H7 (cell line): Measurements from ENCODE around the gene ZER1. TPM values are rescaled to one million over a fixed set of nuclear protein-coding genes. Genes with fewer than 3 reads are reported as not detected.

Source experiments
- DNase-seq: peaks from one replicate; pipeline ENCODE4 v3.0.0; 2012
- H3K27me3 ChIP-seq: 2 replicates; pipeline ENCODE4 v1.6.0; 2011; ENCODE audit warnings: mild to moderate bottlenecking, low read length; ENCODE audit not compliant: control insufficient read depth, insufficient read depth
- H3K36me3 ChIP-seq: replicated peaks from 2 replicates; pipeline ENCODE4 v1.5.1; 2011; ENCODE audit warnings: low read length; ENCODE audit not compliant: control insufficient read depth, insufficient read depth
- H3K4me3 ChIP-seq: 2 replicates; pipeline ENCODE4 v1.5.1; 2011; ENCODE audit warnings: low read depth, mild to moderate bottlenecking, control low read depth, low read length, moderate library complexity; ENCODE audit not compliant: insufficient read depth
- total RNA-seq: library from RNA; depleted of rRNA; stranded (reverse); fragments of >200 nt; shearing (Covaris generic); gene quantifications from 2 replicates; pipeline ENCODE4 v1.2.3, GENCODE V29; 2014

Gene ZER1
- total RNA-seq, 1 experiment from 2014 or later: 19.6 TPM

GRCh38 chr9:128773049-128773448, 1.3 kb upstream of the ZER1 start:
- DNase-seq: no peak
- H3K27me3 ChIP-seq: no peaks in the 10 kb centered on the region
- H3K4me3 ChIP-seq: no peak overlapping the region
- no peaks in the 10 kb centered on the region for H3K36me3 ChIP-seq

GRCh38 chr9:128771094-128771721, 519 bp downstream of the ZER1 start:
- no peaks in the 10 kb centered on the region for H3K27me3 ChIP-seq
- DNase-seq: no peak
- H3K36me3 ChIP-seq: no peaks in the 10 kb centered on the region
- peak overlapping the region; percentile 77 for H3K4me3 ChIP-seq

- DNase-seq: no peak
- H3K27me3 ChIP-seq: no peaks in the 10 kb centered on the region
- H3K4me3 ChIP-seq: peak overlapping the region; percentile 77
- H3K36me3 ChIP-seq: no peaks in the 10 kb centered on the region
Measured at GRCh38 chr9:128770286-128771030, 1.3 kb downstream of the ZER1 start.

GRCh38 chr9:128768606-128769005, 3.1 kb downstream of the ZER1 start:
- DNase-seq: no peak
- H3K27me3 ChIP-seq: no peaks in the 10 kb centered on the region
- no peak overlapping the region for H3K4me3 ChIP-seq
- H3K36me3 ChIP-seq: no peaks in the 10 kb centered on the region

GRCh38 chr9:128765499-128765898, 6.2 kb downstream of the ZER1 start:
- DNase-seq: no peak
- Histone ChIP-seq H3K27me3 (no peaks in the 10 kb centered on the region), H3K36me3 (no peaks in the 10 kb centered on the region), H3K4me3 (no peak overlapping the region)

- peak; percentile 67 for DNase-seq
- Histone ChIP-seq H3K36me3 (no peaks in the 10 kb centered on the region), H3K27me3 (no peaks in the 10 kb centered on the region), H3K4me3 (no peak overlapping the region)
Measured at GRCh38 chr9:128764361-128764760, 7.4 kb downstream of the ZER1 start.

- no peaks in the 10 kb centered on the region for H3K36me3 ChIP-seq
- no peak for DNase-seq
- no peaks in the 10 kb centered on the region for H3K27me3 ChIP-seq
- no peak overlapping the region for H3K4me3 ChIP-seq
Measured at GRCh38 chr9:128762671-128763449, 8.9 kb downstream of the ZER1 start.

GRCh38 chr9:128757602-128758001, 14.1 kb downstream of the ZER1 start:
- Histone ChIP-seq H3K4me3 (no peak overlapping the region), H3K36me3 (no peaks in the 10 kb centered on the region), H3K27me3 (no peaks in the 10 kb centered on the region)
- no peak for DNase-seq

GRCh38 chr9:128753627-128754026, 18.1 kb downstream of the ZER1 start:
- Histone ChIP-seq H3K27me3 (no peaks in the 10 kb centered on the region), H3K36me3 (peaks cover 1% of the 10 kb centered on the region), H3K4me3 (no peak overlapping the region)
- no peak for DNase-seq

GRCh38 chr9:128750926-128751595, 20.7 kb downstream of the ZER1 start:
- peaks cover 1% of the 10 kb centered on the region for H3K36me3 ChIP-seq
- no peak for DNase-seq
- no peak overlapping the region for H3K4me3 ChIP-seq
- H3K27me3 ChIP-seq: no peaks in the 10 kb centered on the region

GRCh38 chr9:128747241-128747640, 24.5 kb downstream of the ZER1 start:
- H3K36me3 ChIP-seq: peaks cover 1% of the 10 kb centered on the region
- no peak for DNase-seq

GRCh38 chr9:128743421-128743820, 28.3 kb downstream of the ZER1 start:
- H3K4me3 ChIP-seq: no peak overlapping the region
- no peaks in the 10 kb centered on the region for H3K27me3 ChIP-seq
- no peak for DNase-seq
- H3K36me3 ChIP-seq: no peaks in the 10 kb centered on the region; the same call in 1 of the 2 replicates

More at GRCh38 chr9:128747241-128747640, 24.5 kb downstream of the ZER1 start:
- Histone ChIP-seq H3K4me3 (no peak overlapping the region), H3K27me3 (no peaks in the 10 kb centered on the region)

- no peaks in the 10 kb centered on the region; the same call in 1 of the 2 replicates for H3K36me3 ChIP-seq
- DNase-seq: no peak
- no peaks in the 10 kb centered on the region for H3K27me3 ChIP-seq
- H3K4me3 ChIP-seq: no peak overlapping the region
Measured at GRCh38 chr9:128742401-128742800, 29.3 kb downstream of the ZER1 start.

GRCh38 chr9:128735373-128735772, 36.4 kb downstream of the ZER1 start:
- H3K4me3 ChIP-seq: no peak overlapping the region
- no peak for DNase-seq
- no peaks in the 10 kb centered on the region for H3K27me3 ChIP-seq
- no peaks in the 10 kb centered on the region; the same call in none of the 2 replicates for H3K36me3 ChIP-seq
